H1 (cell line): ENCODE measurements around the gene CDH15. TPM values are rescaled to one million over a fixed set of nuclear protein-coding genes. Genes with fewer than 3 reads are reported as not detected.
A peak's percentile ranks its signal among the peaks of the same experiment; 100 is the strongest.

Experiments
- CTCF ChIA-PET: fragments of 300-600 bp; sonication (Branson Sonifier 250); formaldehyde crosslinking; loops from one replicate; lab custom pipeline; 2021; ENCODE audit not compliant: partially characterized antibody; lab: Charles Lee
- POLR2A ChIA-PET: fragments of 300-600 bp; sonication (Branson Sonifier 250); formaldehyde crosslinking; loops from one replicate; lab custom pipeline; 2021; ENCODE audit warnings: inconsistent platforms; ENCODE audit not compliant: partially characterized antibody; lab: Charles Lee
- DNase-seq, 2 experiments: peaks; one replicate each; pipeline versions ENCODE4 v3.0.0 to v3.0.0-alpha.2; 2010 to 2022; ENCODE audit warnings: low spot score in 2 of 2, low read depth in 1 of 2, mixed read lengths in 1 of 2
- FAIRE-seq: peaks from 2 replicates; lab custom pipeline; 2011; peaks lifted over from hg19 to GRCh38; lab: Jason Lieb, UNC
- H2AFZ ChIP-seq: 2 replicates; pipeline ENCODE4 v1.8.1; 2012; ENCODE audit warnings: low read length, inconsistent platforms
- H2AK5ac ChIP-seq: 2 replicates; pipeline ENCODE4 v1.6.1; 2013; ENCODE audit warnings: low read depth, low read length
- H2BK120ac ChIP-seq: replicated peaks from 2 replicates; pipeline ENCODE3; 2013; ENCODE audit warnings: low read depth, low read length, inconsistent platforms
- H2BK12ac ChIP-seq: 2 replicates; pipeline ENCODE4 v1.6.1; 2013; ENCODE audit warnings: low read depth, low read length
- H2BK15ac ChIP-seq: 2 replicates; pipeline ENCODE4 v1.6.1; 2013; ENCODE audit warnings: low read length
- H2BK20ac ChIP-seq: 2 replicates; pipeline ENCODE4 v1.6.1; 2013; ENCODE audit warnings: low read length
- H2BK5ac ChIP-seq: 2 replicates; pipeline ENCODE4 v1.6.1; 2013; ENCODE audit warnings: low read depth, low read length
- H3K14ac ChIP-seq: 2 replicates; pipeline ENCODE4 v1.6.1; 2013; ENCODE audit warnings: inconsistent platforms; ENCODE audit not compliant: insufficient read length
- H3K18ac ChIP-seq: 2 replicates; pipeline ENCODE4 v1.6.1; 2013; ENCODE audit warnings: low read length; ENCODE audit errors: extremely low read depth
- H3K23ac ChIP-seq: 2 replicates; pipeline ENCODE4 v1.6.1; 2013; ENCODE audit warnings: inconsistent platforms; ENCODE audit not compliant: insufficient read length
- H3K23me2 ChIP-seq: 2 replicates; pipeline ENCODE4 v1.6.1; 2013; ENCODE audit warnings: low read depth, low read length
- H3K27ac ChIP-seq: 2 replicates; pipeline ENCODE4 v1.6.1; 2011; ENCODE audit warnings: low read depth, low read length, inconsistent platforms
- H3K27me3 ChIP-seq, 4 experiments: replicated peaks in 1 of 4; 1 replicate in 1 of 4; 2 replicates in 3 of 4; pipeline versions ENCODE4 v1.6.1 to v1.8.1; 2011 to 2013; ENCODE audit warnings: low read length in 3 of 4, mild to moderate bottlenecking in 3 of 4, inconsistent platforms in 2 of 4, mixed read lengths in 2 of 4, moderate library complexity in 1 of 4; ENCODE audit not compliant: control insufficient read depth in 3 of 4, insufficient read depth in 3 of 4; ENCODE audit errors: extremely low read depth in 1 of 4
- H3K36me3 ChIP-seq, 4 experiments: 2 replicates each; pipeline versions ENCODE4 v1.6.1 to v1.8.1; 2011 to 2013; ENCODE audit warnings: mild to moderate bottlenecking in 4 of 4, low read length in 3 of 4, moderate library complexity in 2 of 4, control low read depth in 1 of 4, inconsistent platforms in 1 of 4; ENCODE audit not compliant: insufficient read depth in 4 of 4, control insufficient read depth in 2 of 4
- H3K4ac ChIP-seq: replicated peaks from 2 replicates; pipeline ENCODE3; 2013; ENCODE audit warnings: low read length, low read depth, mixed read lengths, inconsistent platforms; ENCODE audit not compliant: insufficient read length
- H3K4me1 ChIP-seq, 4 experiments: replicated peaks in 1 of 4; 1 replicate in 1 of 4; 2 replicates in 3 of 4; pipeline versions ENCODE4 v1.6.1 to v1.8.1; 2011 to 2013; ENCODE audit warnings: low read length in 3 of 4, inconsistent platforms in 2 of 4, mixed read lengths in 1 of 4; ENCODE audit not compliant: insufficient read depth in 4 of 4, control insufficient read depth in 3 of 4
- H3K4me2 ChIP-seq, 2 experiments: 2 replicates each; pipeline versions ENCODE4 v1.6.1 to v1.8.1; 2011 to 2013; ENCODE audit warnings: low read depth in 2 of 2, low read length in 2 of 2, control low read depth in 1 of 2, inconsistent platforms in 1 of 2, mild to moderate bottlenecking in 1 of 2; ENCODE audit not compliant: insufficient read depth in 1 of 2
- H3K4me3 ChIP-seq, 4 experiments: fragments of 200-600, 300-600 bp in 1 of 4; sonication (generic), shearing (Covaris generic), sonication (Bioruptor Twin) in 1 of 4; 2 replicates each; pipeline versions ENCODE4 v1.5.1 to v1.8.1; 2011 to 2016; ENCODE audit warnings: low read length in 4 of 4, low read depth in 3 of 4, control low read depth in 2 of 4, inconsistent platforms in 2 of 4, mild to moderate bottlenecking in 2 of 4, mixed read lengths in 1 of 4, moderate library complexity in 1 of 4; ENCODE audit not compliant: insufficient read depth in 2 of 4; ENCODE audit errors: extremely low read depth in 1 of 4
- H3K56ac ChIP-seq: replicated peaks from 2 replicates; pipeline ENCODE3; 2013; ENCODE audit warnings: low read depth, mild to moderate bottlenecking, mixed read lengths, low read length, inconsistent platforms; ENCODE audit not compliant: insufficient read length
- H3K79me1 ChIP-seq: 2 replicates; pipeline ENCODE4 v1.6.1; 2013; ENCODE audit warnings: low read depth, low read length, control low read depth
- H3K79me2 ChIP-seq, 2 experiments: 2 replicates each; pipeline versions ENCODE4 v1.6.1 to v1.8.1; 2012 to 2013; ENCODE audit warnings: low read length in 2 of 2, mild to moderate bottlenecking in 2 of 2, inconsistent platforms in 1 of 2; ENCODE audit not compliant: insufficient read depth in 2 of 2, control insufficient read depth in 1 of 2
- H3K9ac ChIP-seq, 4 experiments: replicated peaks in 1 of 4; 1 replicate in 1 of 4; 2 replicates in 3 of 4; pipeline versions ENCODE4 v1.6.1 to v1.8.1; 2011 to 2013; ENCODE audit warnings: low read depth in 3 of 4, low read length in 3 of 4, control low read depth in 2 of 4, mild to moderate bottlenecking in 2 of 4, moderate library complexity in 2 of 4, inconsistent platforms in 1 of 4; ENCODE audit errors: extremely low read depth in 1 of 4
- H3K9me3 ChIP-seq, 2 experiments: 2 replicates each; pipeline versions ENCODE4 v1.6.1 to v1.8.1; 2012 to 2013; ENCODE audit warnings: mild to moderate bottlenecking in 2 of 2, moderate library complexity in 2 of 2, control low read depth in 1 of 2, inconsistent platforms in 1 of 2, low read depth in 1 of 2, low read length in 1 of 2, mixed read lengths in 1 of 2; ENCODE audit not compliant: insufficient read depth in 2 of 2
- H4K20me1 ChIP-seq, 2 experiments: replicated peaks in 1 of 2; 2 replicates each; pipeline versions ENCODE3 to v1.8.1; 2011 to 2013; ENCODE audit warnings: inconsistent platforms in 2 of 2, low read length in 2 of 2, mild to moderate bottlenecking in 1 of 2; ENCODE audit not compliant: insufficient read depth in 2 of 2, control insufficient read depth in 1 of 2
- H4K5ac ChIP-seq: 2 replicates; pipeline ENCODE4 v1.6.1; 2013; ENCODE audit warnings: low read length, low read depth, mixed read lengths, inconsistent platforms; ENCODE audit not compliant: insufficient read length
- H4K8ac ChIP-seq: 2 replicates; pipeline ENCODE4 v1.8.0; 2013; ENCODE audit warnings: mild to moderate bottlenecking, moderate library complexity, low read length, inconsistent platforms; ENCODE audit not compliant: insufficient read depth; ENCODE audit errors: extremely low read depth
- H4K91ac ChIP-seq: replicated peaks from 2 replicates; pipeline ENCODE3; 2013; ENCODE audit warnings: low read length, mixed read lengths, inconsistent platforms; ENCODE audit not compliant: insufficient read length
- CBX5 ChIP-seq: fragments of 300-800, 300-1000 bp; sonication (generic); IDR thresholded peaks from 2 replicates; pipeline ENCODE4 v1.7.1; 2016; ENCODE audit warnings: antibody characterized with exemption, low read length, low read depth
- CEBPB ChIP-seq: IDR thresholded peaks from 2 replicates; pipeline ENCODE4 v1.6.1; 2012; ENCODE audit warnings: low read depth, low read length
- EP300 ChIP-seq, 2 experiments: IDR thresholded peaks; 1 replicate in 1 of 2; 2 replicates in 1 of 2; pipeline ENCODE4 v1.6.1; 2011 to 2012; ENCODE audit warnings: low read depth in 2 of 2, low read length in 2 of 2, mild to moderate bottlenecking in 2 of 2, borderline replicate concordance in 1 of 2, inconsistent platforms in 1 of 2, moderate library complexity in 1 of 2
- KDM4A ChIP-seq: IDR thresholded peaks from one replicate; pipeline ENCODE4 v1.7.1; 2012; ENCODE audit warnings: low read depth, mild to moderate bottlenecking, moderate library complexity, low read length, inconsistent platforms; ENCODE audit not compliant: severe bottlenecking
- KDM5A ChIP-seq: fragments of 200-600 bp; IDR thresholded peaks from 2 replicates; pipeline ENCODE4 v1.7.1; 2012; ENCODE audit warnings: mild to moderate bottlenecking, low read length, inconsistent platforms, mixed read lengths
- MAFK ChIP-seq: IDR thresholded peaks from 2 replicates; pipeline ENCODE4 v1.6.1; 2012; ENCODE audit warnings: low read depth, mild to moderate bottlenecking, improper control_type of control experiment, low read length
- NRF1 ChIP-seq: IDR thresholded peaks from 2 replicates; pipeline ENCODE4 v1.6.1; 2011; ENCODE audit warnings: mild to moderate bottlenecking, low read depth, low read length, improper control_type of control experiment
- RBBP5 ChIP-seq: IDR thresholded peaks from 2 replicates; pipeline ENCODE4 v1.7.1; 2012; ENCODE audit warnings: low read depth, mild to moderate bottlenecking, inconsistent platforms, low read length, moderate library complexity, borderline replicate concordance
- TAF1 ChIP-seq: IDR thresholded peaks from 2 replicates; pipeline ENCODE4 v1.6.1; 2011; ENCODE audit warnings: mild to moderate bottlenecking, low read depth, low read length
- TCF12 ChIP-seq: IDR thresholded peaks from 2 replicates; pipeline ENCODE4 v1.6.1; 2011; ENCODE audit warnings: low read depth, mild to moderate bottlenecking, low read length
- YY1 ChIP-seq: IDR thresholded peaks from 2 replicates; pipeline ENCODE4 v1.6.1; 2011; ENCODE audit warnings: low read depth, mild to moderate bottlenecking, low read length
- WGBS, 2 experiments: shearing (Covaris generic) in 1 of 2; methylation state at CpG; one replicate each; pipeline versions ENCODE4 v1.1.6 to v1.1.7; 2013 to 2015; ENCODE audit warnings: low lambda C conversion rate in 2 of 2, mixed read lengths in 2 of 2, inconsistent platforms in 1 of 2, low coverage in 1 of 2, missing lambda C conversion rate in 1 of 2; ENCODE audit not compliant: insufficient replicate concordance in 2 of 2, insufficient coverage in 1 of 2, insufficient read length in 1 of 2; ENCODE audit errors: extremely low coverage in 1 of 2, missing lambda C conversion rate in 1 of 2; 5-methylcytosine and 5-hydroxymethylcytosine counted together
- polyA plus RNA-seq, 7 experiments: library from polyadenylated mRNA; depleted of rRNA in 3 of 7; stranded (reverse) in 5 of 7; unstranded in 2 of 7; fragments of >200 nt in 5 of 7; fragments of 200-250 nt in 2 of 7; gene quantifications; 1 replicate in 5 of 7; 2 replicates in 1 of 7; 4 replicates in 1 of 7; pipeline versions ENCODE4 v1.2.1 to v1.2.3, GENCODE V29; 2011 to 2013; ENCODE audit warnings: missing spikeins in 2 of 7, mixed read lengths in 2 of 7
- total RNA-seq: library from RNA; stranded (reverse); fragmentation: NEBNext Ultra II Directional; extraction: Animal tissue kit (Norgen Biotek cat#: 25700); gene quantifications from 2 replicates; pipeline ENCODE4 v1.2.1, GENCODE V29; 2021

CDH15 gene
- total and polyA plus RNA-seq, 2 of the 8 experiments (the other 6 are each of a cell fraction or from before 2014, with no cell fraction given) = 0.50 to 0.82 TPM

- peak overlapping the region; percentile 65 to 82 (median 77) for H3K9ac ChIP-seq
- CTCF ChIA-PET = interaction anchor here (1.0 to 1.6 kb wide), 7 partner anchors 21 to 57 kb away, joined by 3 to 6 read pairs (median 4); no protein-coding TSS in a partner anchor
- 12% methylated on average over 28 of the region's 39 CpGs; no CpG with 5 or more reads in 1 of the 2 experiments for WGBS, 2 experiments
- peaks cover 4 to 5% of the 10 kb centered on the region in 2 experiments; a peak in 2 of 4 replicates for H3K9me3 ChIP-seq
- no peaks in the 10 kb centered on the region for H3K79me2 ChIP-seq
- H4K20me1 ChIP-seq = peaks cover 0 to 5% of the 10 kb centered on the region in 2 experiments
- no peak overlapping the region for H3K23ac ChIP-seq
- H2BK120ac ChIP-seq = no peak overlapping the region
- H2BK5ac ChIP-seq = peak overlapping the region; percentile 86; the same call in 1 of the 2 replicates
- peak overlapping the region; percentile 66 to 94 (median 82) for H3K4me3 ChIP-seq
- no peak overlapping the region for H4K91ac ChIP-seq
- peak overlapping the region; percentile 64; the same call in 1 of the 2 replicates for H3K18ac ChIP-seq
- no peak overlapping the region for H2BK12ac ChIP-seq
- no peaks in the 10 kb centered on the region for H3K36me3 ChIP-seq
- peak overlapping the region; percentile 92; the same call in 1 of the 2 replicates for H4K8ac ChIP-seq
- peak overlapping the region; percentile 31; the same call in 1 of the 2 replicates for H2BK15ac ChIP-seq
- peaks cover 0 to 4% (median 0%) of the 10 kb centered on the region in 4 experiments; a peak in 1 of 7 replicates for H3K4me1 ChIP-seq
- peak overlapping the region; percentile 73 for H3K4me2 ChIP-seq
- no peak overlapping the region for H2AK5ac ChIP-seq
- no peak overlapping the region; the same call in 1 of the 2 replicates for H2AFZ ChIP-seq
- H2BK20ac ChIP-seq = no peak overlapping the region
- H3K79me1 ChIP-seq = no peaks in the 10 kb centered on the region
- peak overlapping the region; percentile 77 for H4K5ac ChIP-seq
- no peak overlapping the region for H3K14ac ChIP-seq
- peaks cover 5% of the 10 kb centered on the region for H3K23me2 ChIP-seq
- H3K4ac ChIP-seq = no peak overlapping the region
- peak overlapping the region; percentile 25 for H3K56ac ChIP-seq
- no peak for FAIRE-seq
- DNase-seq = peak; percentile 70 to 75
- H3K27ac ChIP-seq = peak overlapping the region; percentile 75
- POLR2A ChIA-PET = interaction anchor here (0.8 to 1.1 kb wide), 3 partner anchors 47 to 401 kb away, joined by 3 to 5 read pairs (median 3); partner anchors contain the start of gene ANKRD11
- H3K27me3 ChIP-seq = 0 out of 7 replicates have a peak, but pooled peaks cover 0 to under 1% (median 0%) of the 10 kb centered on the region in 4 experiments
- TF ChIP-seq EP300 (IDR thresholded peaks at IDR 0.05; ENCODE audit: borderline replicate concordance in 1 of 2, low read depth in 2 of 2, low read length in 2 of 2) (no peak), KDM5A (0 out of 2 replicates have a peak, but pooled peaks have one; percentile 31), TCF12 (no peak), NRF1 (no peak), YY1 (no peak), MAFK (no peak), TAF1 (peak; percentile 81), CBX5 (no peak), RBBP5 (peak; percentile 44; the same call in 1 of the 2 replicates), KDM4A (peak; percentile 2), CEBPB (no peak)
These were observed 69.8 kb downstream of the CDH15 start for GRCh38 chr16:89241187-89242007.
